ENCODE measurements around the gene CACNA1C.

CACNA1C gene

DNA sequence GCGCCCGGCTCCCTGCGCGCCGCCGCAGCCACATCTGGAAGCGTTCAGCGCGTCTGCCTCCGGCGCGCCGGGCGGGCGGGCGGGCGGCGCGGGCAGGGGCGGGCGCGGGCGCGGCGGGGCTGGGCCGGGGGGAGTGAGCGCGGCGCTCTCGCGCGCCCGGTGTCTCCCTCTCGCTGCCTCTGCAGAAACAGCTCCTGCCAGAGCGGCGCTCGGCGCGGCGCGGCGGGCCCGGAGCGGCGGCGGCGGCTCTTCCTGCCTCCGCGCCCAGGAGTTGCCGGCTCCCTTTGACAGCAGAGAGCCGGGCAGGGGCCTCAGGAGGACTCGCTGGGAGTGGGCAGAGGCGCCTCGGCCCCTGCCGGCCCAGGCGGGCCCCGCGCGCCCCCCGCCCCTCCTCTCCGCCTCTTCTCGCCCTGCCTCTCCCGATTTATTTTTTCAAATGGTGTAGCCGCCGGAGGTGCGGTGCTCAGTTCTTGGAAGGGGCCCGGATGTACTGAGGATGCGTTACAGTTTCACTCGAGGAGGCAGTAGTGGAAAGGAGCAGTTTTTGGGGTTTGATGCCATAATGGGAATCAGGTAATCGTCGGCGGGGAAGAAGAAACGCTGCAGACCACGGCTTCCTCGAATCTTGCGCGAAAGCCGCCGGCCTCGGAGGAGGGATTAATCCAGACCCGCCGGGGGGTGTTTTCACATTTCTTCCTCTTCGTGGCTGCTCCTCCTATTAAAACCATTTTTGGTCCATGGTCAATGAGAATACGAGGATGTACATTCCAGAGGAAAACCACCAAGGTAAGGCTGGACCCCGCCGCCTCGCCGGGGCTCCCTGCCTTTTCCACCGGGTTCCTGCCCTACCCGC is at the start of gene CACNA1C:
Gene CACNA1C, plus strand, starts transcription at position 162 of the 853 bp plus-strand sequence. Its CDS starts 576 bp downstream, at position 738.
- FAIRE-seq = no peak

DNA sequence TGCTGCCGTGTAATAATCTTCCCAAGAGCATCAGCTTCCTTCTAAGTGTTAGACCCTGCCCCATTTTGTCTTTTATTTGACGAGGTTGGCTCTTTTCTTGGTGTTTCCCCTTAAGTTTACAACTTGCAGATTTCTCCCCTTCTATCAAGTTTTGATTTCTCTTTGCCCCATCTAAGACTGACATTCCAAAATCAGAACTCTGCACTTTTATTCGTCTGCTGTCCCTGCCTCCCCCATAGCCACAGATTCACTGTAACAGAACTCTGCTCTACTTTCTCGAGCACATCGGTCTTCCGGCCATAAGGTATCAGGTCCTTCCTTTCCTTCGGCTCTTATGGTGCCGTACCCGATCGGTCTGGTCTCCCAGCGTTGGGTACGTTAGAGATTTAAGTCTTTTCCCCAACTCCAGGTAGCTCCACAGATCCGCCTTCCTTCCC is 49.1 kb upstream of the CACNA1C start:
- no peak for FAIRE-seq

DNA sequence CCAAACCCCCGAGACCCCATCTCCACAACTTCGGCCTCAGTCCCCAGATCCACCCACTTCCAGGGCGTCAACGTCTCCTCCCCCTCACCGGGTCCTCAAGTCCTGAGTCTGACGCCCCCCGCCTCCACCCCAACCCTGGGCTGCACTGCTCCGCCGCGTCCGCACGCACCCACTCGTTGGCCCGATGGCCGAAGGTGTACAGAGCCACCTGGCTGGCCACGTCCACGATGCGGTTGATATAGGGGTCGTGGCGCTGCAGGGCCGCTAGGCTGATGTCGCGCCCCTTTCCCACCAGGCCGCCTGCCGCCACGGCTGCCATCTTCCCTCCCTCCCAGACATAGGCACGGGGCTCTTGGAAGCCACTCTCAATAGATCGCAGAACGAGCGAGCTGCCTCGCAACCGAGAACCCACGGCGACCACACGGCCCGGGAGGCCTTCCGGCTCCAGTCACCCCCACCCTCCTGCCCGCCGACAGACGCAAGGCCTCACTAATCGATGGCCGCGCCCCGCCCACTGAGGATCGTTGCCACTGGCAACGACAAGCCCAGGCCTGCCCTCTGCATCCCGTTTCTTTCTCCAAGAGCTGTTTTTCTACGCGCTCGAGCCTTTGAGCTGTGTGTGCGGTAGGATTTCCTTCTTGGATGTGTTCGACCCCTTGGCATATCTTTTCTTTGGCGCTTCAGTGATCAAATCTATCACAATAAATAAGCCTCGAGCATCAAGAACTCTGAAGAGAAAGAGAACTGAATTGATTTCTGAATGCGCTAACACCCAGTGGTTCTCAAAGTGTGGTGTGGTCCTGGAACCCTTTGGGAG is 48.5 kb upstream of the CACNA1C start, which contains the start of gene DCP1B:
Gene DCP1B, minus strand, starts transcription at position 345 of the 817 bp plus-strand sequence. Its CDS starts 26 bp downstream, at position 319.
- FAIRE-seq = peak; percentile 75

DNA sequence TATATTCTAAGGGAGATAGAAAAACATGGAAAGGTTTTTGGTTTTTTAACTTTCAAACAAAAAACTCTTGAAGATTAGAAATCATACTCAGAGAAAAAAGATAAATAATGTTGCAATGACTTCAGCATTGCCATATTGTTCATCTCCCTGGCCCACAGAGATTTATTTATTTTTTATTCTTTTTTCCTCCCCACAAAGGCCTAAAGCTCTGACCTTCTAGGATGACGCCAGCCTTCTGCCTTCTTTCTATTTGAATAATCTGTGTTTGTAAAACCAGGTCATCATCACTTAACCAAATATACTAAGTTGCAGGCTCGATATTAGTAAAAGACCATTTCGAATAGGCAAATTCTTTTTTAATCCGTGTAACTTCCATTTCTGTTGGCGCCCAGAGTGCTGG is 44.1 kb upstream of the CACNA1C start:
- FAIRE-seq = no peak

DNA sequence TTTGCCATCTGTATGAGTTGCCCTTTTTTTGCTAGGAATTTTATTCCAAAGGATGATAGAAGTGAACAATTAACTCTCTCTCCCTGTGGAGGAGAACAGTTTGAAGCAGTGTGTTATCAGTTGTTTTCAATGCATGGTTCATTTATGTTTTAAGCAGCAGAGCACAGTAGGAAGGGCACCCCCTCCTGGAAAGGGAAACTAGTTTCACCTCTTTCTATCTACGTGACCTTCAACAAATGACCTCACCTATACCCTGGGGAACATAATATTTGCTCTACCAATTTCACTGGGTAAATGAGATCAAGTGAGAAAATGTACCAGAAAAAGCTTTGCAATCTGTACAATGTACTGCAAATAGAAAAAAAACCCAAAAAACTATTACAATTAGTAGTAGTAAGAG is 43.2 kb upstream of the CACNA1C start:
- no peak for FAIRE-seq

DNA sequence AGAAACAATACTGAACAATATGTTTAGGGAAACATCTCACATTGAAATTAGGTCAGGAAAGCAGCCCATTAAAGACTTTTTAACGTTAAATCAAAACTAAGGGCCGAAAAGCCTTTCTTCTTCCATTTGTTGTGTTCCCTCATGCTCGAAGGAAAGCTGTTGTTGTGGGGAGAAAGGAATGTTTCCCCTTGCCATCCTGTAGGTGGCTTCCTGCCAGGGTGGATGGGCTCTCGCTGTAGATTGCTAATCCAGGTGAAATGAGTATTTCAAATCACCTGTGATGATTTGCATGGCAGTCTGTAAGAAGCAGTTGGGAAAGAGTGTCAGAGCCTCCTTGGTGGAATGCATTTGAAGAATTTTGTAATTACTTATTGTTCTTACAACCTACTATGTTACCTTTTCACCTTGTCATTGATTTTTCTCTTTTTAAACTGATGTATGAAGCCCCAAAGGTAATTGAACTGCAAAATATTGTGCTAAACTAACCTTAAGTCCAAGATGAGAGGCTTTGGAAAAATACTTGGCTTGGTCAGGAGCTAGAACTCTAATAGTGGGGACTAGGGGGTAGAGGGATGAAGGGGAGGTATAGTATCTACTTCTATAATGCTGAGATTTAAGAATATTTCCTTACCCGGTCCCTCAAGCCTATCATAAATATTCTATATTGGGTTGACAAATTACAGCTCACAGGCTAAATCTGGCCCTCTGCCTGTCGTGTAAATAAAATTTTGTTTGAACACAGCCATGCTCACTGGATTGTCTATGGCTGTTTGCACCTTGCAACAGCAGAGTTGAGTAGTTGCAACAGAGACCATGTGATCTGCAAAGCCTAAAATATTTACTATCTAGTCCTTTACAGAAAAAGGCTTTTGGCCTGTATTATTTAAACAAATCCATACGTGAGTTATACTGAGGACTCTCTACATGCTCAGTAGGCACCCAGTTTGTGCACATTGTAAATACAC is 40.9 kb upstream of the CACNA1C start:
- FAIRE-seq = no peak

DNA sequence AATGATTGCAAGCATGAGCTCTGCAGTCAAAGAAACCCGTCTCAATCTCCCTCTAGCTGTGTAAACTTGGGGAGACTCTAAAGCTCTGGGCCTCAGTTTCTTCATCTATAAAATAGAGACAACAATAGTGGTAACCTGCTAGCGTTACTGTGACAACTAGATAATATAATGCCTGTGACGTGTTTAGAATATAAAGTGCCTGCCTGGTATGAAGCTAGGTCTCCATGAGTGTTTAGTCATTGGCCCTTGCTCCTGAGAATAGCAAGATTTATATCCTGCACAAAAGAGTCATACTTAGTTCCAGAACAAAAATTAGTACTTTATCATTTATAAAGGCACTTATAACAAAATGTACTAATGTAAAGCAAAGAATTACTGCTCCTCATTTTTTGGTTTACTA is 39.7 kb upstream of the CACNA1C start:
- no peak for FAIRE-seq

DNA sequence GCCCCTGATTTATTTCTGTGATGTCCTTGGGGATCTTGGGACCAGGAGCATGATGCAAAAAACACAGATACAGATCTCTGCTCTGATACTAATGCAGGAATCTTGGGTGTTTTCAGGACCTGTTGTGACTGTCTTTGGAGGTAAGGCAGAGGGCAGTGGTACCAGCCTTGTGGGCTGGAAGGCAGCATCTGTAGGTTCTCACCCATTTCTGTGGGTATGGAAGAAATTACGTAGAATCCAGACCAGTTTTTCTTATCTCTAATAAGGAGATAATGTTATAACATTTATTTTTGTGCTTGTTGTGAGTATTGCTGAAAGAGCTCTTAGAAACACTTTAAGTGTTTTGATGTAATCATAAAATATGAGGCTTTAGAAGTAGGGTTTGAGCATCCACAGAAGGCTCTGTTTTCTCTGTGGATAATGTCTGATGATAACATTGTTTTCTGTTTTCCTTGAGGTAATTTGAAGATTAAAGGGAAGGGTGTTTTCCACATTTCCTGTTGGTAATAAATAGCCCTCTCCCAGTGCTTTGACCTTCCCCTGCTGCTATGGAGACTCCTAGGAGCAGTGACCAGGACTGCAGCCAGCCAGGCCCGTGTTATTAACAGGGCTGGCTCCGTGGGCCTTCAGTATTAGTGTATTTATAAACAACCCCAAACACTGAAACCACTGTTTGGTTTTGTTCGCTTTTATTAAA is 39.1 kb upstream of the CACNA1C start:
- FAIRE-seq = peak; percentile 99

DNA sequence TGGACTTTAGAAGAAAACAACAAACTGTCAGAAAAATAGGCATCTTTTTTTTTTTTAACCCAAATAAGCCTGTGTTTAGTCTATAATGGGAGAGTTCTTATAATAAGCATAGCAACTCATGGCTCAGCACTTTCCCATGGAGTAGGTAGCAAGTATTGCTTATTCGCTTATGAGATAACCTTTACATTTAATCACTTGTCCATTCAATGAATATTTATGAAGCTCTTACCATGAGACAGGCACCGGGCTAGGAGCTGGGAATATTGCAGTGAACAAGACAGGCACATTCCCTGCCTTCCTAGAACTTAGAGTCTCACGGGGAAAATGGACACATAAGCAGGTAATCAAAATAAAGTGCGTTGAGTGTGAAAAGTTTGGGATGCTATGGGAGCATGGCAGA is 38.6 kb upstream of the CACNA1C start:
- no peak for FAIRE-seq

DNA sequence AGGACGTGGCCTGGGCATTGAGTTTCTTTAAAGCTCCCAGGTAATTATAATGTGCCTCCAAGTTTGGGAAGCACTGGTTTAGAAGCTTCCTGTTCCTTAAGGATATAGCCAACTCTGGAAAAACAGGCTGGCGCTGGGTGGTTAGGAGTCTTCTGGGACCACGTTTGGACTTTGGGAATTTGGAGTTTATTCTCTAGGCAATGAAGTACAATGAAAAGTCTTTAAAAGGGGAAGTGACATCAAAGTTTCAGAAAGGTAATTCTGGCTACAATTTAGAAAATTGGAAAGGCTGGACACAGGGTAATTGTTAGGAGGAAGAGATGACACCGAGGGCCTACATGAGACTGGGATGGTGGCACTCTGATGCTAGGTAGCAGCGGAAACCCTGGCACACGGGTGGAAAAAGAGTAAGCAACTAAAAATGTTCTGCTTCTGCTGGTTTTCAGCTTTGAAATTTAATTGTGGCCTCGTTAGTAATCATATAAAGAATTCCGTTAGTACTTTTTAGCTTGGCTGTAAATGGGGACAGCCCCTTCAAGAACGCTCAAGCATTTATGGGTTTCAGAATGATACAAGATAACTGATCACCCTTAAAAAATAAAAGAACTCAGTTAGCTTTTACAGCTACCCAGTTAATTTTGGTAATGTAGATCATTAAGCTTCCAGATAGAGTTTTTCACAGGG is 35.8 kb upstream of the CACNA1C start:
- no peak for FAIRE-seq

DNA sequence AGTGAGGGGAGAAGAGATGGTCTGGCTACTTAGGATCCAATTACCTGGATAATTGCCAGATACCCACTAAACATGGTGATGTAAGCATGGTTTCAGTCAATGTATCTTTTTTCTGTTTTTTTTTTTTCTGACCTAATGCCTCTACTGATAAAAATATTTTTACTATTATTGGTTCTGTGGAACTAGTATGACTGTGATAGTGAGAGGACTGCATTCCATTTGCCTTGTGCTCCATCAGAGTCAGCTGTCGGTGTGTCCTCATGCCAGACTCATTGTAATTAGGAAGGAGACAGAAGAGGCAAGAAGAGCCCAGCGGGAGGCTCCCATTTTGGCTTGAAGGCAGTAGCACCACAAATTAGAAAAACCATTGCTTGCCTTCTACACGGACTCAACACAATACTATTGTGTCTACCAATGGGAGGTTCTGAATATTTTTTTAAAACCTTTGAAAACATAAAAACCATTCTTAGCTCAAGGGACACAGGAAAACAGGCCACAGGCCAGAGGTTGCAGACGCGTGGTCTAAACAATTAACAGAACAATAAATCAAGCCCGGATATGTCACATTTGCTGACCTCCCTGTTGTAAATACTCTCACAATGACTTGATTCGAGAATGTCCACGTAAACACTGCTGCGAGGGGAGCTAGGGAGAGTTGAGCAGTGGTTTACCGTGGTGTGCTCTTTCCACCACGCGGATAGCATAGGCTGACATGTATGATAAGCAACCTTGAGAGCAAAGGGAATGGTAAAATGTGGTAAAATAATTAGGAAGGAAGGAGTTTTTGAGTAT is 35.0 kb upstream of the CACNA1C start:
- FAIRE-seq = no peak

DNA sequence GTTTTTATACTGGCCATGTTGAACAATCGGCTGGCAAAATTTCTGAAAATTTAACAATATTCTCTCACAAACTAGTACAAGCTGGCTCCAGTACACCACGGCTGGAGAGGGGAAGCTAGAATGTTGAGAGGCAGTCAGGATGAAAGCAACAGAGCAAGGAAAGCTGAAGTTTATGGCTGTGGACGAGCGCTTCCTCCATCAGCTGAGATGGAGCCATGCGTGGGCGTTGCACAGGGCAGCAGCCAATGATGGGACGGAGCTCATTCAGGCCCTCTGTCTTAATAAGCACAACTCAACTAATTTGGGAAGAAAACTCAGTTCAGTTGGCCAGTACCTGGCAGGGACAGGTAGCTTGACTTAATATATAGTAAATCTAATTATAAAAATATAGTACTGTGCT is 34.4 kb upstream of the CACNA1C start:
- no peak for FAIRE-seq

DNA sequence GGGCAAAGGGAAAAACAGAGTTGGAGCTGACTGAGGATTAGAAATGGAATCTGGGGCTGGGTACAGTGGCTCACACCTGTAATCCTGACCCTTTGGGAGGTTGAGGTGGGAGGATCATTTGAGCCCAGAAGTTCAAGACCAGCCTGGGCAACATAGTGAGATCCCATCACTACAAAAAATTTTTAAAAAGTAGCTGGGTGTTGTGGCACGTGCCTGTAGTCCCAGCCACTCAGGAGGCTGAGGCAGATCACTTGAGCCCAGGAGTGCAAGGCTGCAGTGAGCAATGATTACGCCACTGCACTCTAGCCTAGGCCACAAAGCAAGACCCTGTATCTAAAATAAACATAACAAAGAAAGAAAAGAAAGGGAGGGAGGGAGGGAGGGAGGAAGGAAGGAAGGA is 33.7 kb upstream of the CACNA1C start:
- FAIRE-seq = no peak

DNA sequence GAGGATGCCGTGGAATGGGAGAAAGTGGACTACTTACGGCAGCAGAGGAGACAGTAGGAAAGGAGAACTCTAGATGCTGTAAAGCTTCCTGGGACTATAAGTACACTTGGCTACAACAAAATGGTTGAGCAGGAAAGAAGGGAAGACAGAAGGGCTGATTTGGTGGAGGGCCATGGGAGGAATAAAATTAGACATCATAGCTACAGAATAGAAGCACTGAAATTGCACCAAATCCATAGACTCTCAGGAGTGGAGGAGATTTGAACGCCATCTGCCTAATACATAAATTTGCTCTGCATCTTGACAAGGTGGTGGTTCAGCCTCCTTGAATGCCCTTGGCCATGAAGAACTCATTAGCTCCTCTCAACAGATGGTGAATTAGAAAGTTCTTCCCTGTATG is 32.3 kb upstream of the CACNA1C start:
- FAIRE-seq = no peak

DNA sequence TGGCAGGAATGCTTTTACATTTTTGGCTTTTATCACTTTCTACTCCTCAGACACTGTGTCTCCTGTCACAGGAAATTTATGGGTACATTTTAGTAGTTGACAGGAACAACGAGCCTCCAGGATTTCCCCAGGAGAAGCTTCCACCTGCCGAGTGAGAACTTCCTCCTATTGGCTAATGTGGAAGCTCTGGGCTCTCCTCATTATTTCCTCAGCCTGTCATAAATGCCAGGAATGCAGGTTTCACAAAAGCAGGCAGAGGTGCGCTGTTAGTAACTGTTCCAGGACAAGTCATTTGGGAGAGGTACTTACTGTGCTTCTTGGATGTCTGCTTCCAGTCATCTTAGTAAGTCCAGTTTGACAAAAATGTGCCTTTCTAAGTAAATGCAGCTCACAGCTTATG is 29.4 kb upstream of the CACNA1C start:
- no peak for FAIRE-seq

DNA sequence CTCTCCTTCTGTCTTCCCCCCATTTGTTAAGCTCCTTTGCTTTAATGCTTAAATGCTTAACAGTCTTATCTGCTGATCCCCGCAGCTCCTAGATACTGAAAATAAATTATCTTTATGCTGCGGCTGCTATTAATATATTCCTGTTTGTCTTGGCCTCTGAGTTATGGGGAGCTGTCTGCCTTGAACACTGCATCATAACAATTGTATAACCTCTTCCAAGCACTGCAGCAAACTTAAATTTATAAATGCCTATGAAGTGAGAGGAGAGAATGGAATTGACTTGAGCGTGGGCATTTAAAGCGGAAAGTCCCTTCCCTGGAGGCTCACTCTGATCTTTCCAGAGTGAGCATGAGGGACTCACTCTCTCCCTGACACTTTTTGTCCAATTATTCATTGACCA is 25.4 kb upstream of the CACNA1C start:
- FAIRE-seq = no peak

DNA sequence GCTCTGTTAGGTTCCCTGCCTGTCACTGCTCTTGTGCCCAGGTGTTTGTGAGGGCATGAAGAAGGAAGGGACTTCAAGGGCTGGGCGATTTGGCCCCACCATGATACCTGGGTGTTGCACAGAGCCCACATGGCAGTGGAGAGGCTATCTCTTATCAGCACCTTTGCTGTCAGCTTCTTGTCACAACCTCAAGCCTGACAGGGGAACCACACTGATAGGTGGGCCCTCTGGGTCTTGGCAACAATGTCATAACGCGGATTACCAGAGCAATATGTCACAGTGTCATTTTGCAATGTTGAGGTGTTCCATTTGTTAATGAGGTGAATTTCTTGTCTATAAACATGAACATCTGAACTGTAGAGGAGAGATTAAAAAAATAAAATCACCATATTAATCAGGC is 22.9 kb upstream of the CACNA1C start:
- FAIRE-seq = no peak

DNA sequence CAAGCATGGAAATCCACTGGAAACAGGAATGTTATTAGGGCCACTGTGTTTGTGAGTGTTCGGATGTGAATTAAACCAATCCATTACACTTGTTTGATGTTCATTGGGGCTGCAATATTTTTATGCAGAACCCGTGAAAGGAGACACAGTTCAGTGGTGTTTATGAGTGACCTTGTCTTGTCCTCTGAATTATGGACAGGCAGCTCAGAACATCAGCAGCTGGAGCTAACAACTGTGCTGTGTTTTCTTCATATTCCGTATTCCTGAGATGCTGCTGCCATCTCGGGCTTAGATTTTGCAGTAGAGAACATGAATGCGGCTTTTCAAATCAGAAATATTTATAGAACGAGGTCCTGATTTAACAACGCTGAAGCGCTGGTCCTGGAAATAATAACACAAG is 20.3 kb upstream of the CACNA1C start:
- no peak for FAIRE-seq

DNA sequence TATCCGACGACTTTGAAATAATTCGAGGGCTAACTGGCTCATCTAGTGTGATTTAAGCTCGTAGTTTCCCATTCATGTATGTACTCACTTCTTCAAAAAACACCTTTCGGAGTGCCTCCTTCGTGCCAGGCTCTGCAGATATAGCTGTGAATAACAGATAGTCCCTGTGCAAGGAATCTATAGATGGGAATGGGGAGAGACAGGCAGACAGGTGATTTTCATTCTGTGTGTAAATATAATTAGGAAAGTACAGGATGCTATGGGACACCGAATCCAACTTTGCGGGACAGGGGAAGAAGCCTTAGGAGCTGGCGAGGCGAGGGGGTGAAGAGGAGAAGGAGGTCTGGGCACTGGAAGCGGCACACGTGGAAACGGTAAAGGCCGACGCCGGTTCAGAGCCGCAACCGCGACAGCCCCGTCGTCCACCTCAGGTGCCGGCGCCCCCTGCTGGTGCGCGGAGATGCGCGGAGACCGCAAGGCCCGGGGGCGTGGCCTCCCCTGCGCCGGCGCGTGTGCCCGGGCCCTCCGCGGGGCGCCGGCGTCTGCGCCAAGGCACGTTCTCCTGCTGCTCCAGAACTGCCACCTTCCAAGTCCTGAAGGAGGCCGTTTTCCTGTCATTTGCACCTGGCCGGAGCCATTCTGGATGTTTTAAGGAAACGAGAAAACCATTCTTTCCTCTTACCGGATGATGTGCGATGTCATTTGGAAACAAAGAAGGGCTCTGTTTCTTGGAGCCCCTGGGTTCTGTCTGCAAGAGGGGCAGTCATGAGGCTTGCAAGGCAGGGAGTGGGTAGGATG is 18.0 kb upstream of the CACNA1C start:
- no peak for FAIRE-seq
